Measurements from ENCODE around the gene DLGAP1.

DNA sequence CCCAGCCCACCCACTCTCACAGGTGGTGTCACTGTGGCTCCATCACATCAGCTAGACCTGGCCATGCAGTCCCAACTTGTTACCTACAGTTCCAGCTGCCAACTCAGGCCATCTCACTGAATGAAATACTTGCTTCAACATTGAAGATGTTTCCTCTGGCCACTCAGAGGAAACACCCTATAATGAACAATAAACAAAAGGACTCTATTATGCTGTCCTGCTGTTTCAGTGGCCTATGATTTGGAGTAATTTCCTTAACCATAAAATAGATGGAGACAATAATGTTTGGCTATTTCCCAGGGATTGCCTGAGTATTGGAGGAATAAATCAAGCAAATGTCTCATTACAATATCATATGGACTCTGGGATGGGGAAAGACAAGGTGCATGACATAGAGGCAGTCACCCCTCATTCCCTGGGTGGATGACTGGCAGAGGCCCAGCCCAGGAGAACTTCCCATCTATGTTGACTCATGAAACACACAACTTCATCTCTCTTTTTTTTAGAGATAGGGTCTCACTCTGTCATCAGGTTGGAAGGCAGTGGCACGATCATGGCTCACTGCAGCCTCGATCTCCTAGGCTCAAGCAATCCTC, 870.7 kb downstream of the DLGAP1 start:
- TF ChIP-seq YY1 (IDR thresholded peaks at IDR 0.05; ENCODE audit: insufficient read depth, insufficient read length) = no peak
- TF ChIP-seq ZNF274 (IDR thresholded peaks at IDR 0.05; ENCODE audit: low read depth, low read length) = no peak
- TF ChIP-seq SUZ12 (IDR thresholded peaks at IDR 0.05; ENCODE audit: extremely low read depth, insufficient read depth, insufficient read length) = no peak
